ENCODE results near the gene LSM3. TPM values are rescaled to one million over a fixed set of nuclear protein-coding genes. Genes with fewer than 3 reads are reported as not detected.

LSM3 gene
- total and polyA plus RNA-seq, 2 of the 4 experiments (the other 2 are of a cell fraction), result 3.4 to 11.5 TPM

DNA sequence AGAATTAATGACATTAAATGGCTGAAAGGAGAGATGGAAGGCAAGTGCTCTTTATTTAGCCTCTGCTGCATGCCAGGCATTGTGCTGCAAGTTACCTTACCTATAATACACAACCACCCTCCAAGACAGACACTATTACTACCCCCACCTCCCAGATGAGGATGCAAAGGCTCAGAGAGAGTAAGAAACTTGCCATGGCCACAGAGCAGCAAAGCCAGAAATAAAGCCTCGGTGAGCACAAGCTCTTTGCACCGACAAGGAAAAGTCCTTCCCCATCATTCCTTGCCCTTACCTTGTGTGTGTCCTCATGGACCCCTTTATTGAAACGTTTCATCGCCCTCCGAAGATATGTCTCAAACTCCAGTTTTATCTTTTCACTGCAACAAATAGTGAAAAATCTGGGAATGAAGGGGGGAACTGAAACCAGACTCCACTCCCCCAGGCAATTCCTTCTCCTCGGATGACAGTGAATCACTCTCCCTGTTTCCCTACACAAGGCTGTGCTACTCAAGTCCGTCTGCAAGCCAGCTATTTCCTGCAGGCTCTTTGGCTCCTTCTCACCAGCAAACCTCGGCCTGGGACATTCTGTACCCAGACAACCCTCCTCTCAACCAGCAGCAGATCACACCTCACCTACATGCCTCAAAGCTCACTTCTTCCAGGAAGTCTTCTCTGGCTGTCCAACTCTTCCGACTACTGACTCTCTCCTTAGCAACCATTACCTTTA lies 11.6 kb upstream of the LSM3 start:
- Histone ChIP-seq H3K9me1 (ENCODE audit: insufficient read depth, low read length) (peaks cover 8% of the 10 kb centered on the region), H2AFZ (replicated peaks; ENCODE audit: low read length, poor library complexity) (no peak overlapping the region), H2AK5ac (ENCODE audit: low read depth, low read length) (no peak overlapping the region), H3K4ac (ENCODE audit: low read depth, low read length) (no peak overlapping the region), H3K4me1 (ENCODE audit: control insufficient read depth, insufficient read depth, low read length) (peaks cover 6% of the 10 kb centered on the region; the same call in 1 of the 2 replicates), H3K9ac (ENCODE audit: low read depth, low read length) (no peak overlapping the region), H4K8ac (ENCODE audit: low read depth in 2 of 2, low read length in 2 of 2) (no peak overlapping the region), H3K36me3 (ENCODE audit: control insufficient read depth, insufficient read depth, low read length) (peaks cover 63% of the 10 kb centered on the region), H2AK9ac (replicated peaks; ENCODE audit: low read depth, low read length, poor library complexity) (no peak overlapping the region), H4K91ac (ENCODE audit: insufficient read depth, low read depth, low read length) (no peak overlapping the region), H4K5ac (ENCODE audit: low read depth, low read length) (no peak overlapping the region), H3K18ac (ENCODE audit: low read depth, low read length) (no peak overlapping the region), H3K4me2 (ENCODE audit: low read depth, low read length) (no peak overlapping the region), H4K20me1 (ENCODE audit: insufficient read depth, low read length) (no peaks in the 10 kb centered on the region), H2BK120ac (ENCODE audit: low read depth, low read length) (no peak overlapping the region), H3K9me3 (ENCODE audit: control insufficient read depth, insufficient read depth, low read length) (0 out of 2 replicates have a peak, but pooled peaks cover 1% of the 10 kb centered on the region), H3K27ac (ENCODE audit: insufficient read depth, low read length) (no peak overlapping the region), H3K56ac (ENCODE audit: extremely low read depth, insufficient read depth, low read length) (no peak overlapping the region), H2BK15ac (ENCODE audit: low read depth, low read length) (no peak overlapping the region), H3K79me1 (ENCODE audit: low read depth in 1 of 2, low read length in 2 of 2) (peaks cover 30 to 35% of the 10 kb centered on the region in 2 experiments), H3K27me3 (ENCODE audit: control insufficient read depth, insufficient read depth, low read length) (no peaks in the 10 kb centered on the region), H3K4me3 (ENCODE audit: insufficient read depth, low read depth, low read length) (no peak overlapping the region), H2BK5ac (ENCODE audit: low read depth, low read length, poor library complexity, severe bottlenecking) (no peak overlapping the region), H2BK20ac (ENCODE audit: low read depth, low read length) (no peak overlapping the region), H3K14ac (replicated peaks; ENCODE audit: low read depth, low read length) (no peak overlapping the region), H3K23ac (ENCODE audit: low read depth, low read length) (no peak overlapping the region)
- BruUV-seq (replicated peaks), result no TSS peak
- TF ChIP-seq USF2 (IDR thresholded peaks at IDR 0.05; ENCODE audit: low read depth, low read length) (no peak), MAFK (IDR thresholded peaks at IDR 0.05; ENCODE audit: low read depth, low read length) (no peak), CEBPB (IDR thresholded peaks at IDR 0.05; ENCODE audit: low read depth, low read length) (no peak), ELK1 (IDR thresholded peaks at IDR 0.05; ENCODE audit: borderline replicate concordance, low read depth, low read length) (no peak), SMC3 (IDR thresholded peaks at IDR 0.05; ENCODE audit: low read depth, low read length) (no peak), RAD21 (IDR thresholded peaks at IDR 0.05; ENCODE audit: low read length) (no peak), CTCF (conservative IDR thresholded peaks at IDR 0.05; ENCODE audit: low read depth, low read length) (no peak), RCOR1 (IDR thresholded peaks at IDR 0.05; ENCODE audit: insufficient replicate concordance, low read length) (no peak), MAZ (IDR thresholded peaks at IDR 0.05; ENCODE audit: borderline replicate concordance, low read depth, low read length) (no peak), MXI1 (IDR thresholded peaks at IDR 0.05; ENCODE audit: borderline replicate concordance, low read depth, low read length) (no peak), CHD1 (IDR thresholded peaks at IDR 0.05; ENCODE audit: low read depth, low read length) (no peak), POLR2A (IDR thresholded peaks at IDR 0.05; ENCODE audit: low read depth, low read length) (no peak), NFE2L2 (IDR thresholded peaks at IDR 0.05; ENCODE audit: low read depth, low read length) (no peak), RFX5 (IDR thresholded peaks at IDR 0.05; ENCODE audit: low read depth, low read length) (no peak)
- no CpG with 5 or more reads among the region's 9 CpGs for WGBS, 2 experiments (ENCODE audit: extremely low coverage in 2 of 2, insufficient read length in 1 of 2)
- ATAC-seq (ENCODE audit: low read depth) (no peak), DNase-seq (peak; percentile 26)
- CTCF ChIA-PET, result no interaction called here
- POLR2A ChIA-PET (ENCODE audit: unreplicated experiment), result no interaction called here
- intact Hi-C loops (cut with micrococcal nuclease), result no loop called here
- in situ Hi-C loops (cut with MboI; ENCODE audit: low sequenced_read_pairs), result no loop called here
- dilution Hi-C loops (cut with HindIII; ENCODE audit: low sequenced_read_pairs, unreplicated experiment), result no loop called here
